Caco-2 (cell line): ENCODE data around the gene SPPL2A. TPM values are rescaled to one million over a fixed set of nuclear protein-coding genes. Genes with fewer than 3 reads are reported as not detected.

ENCODE experiments used
- BruUV-seq: library from RNA; stranded (reverse); fragments of 400-500 nt; replicated peaks from 2 replicates; lab custom pipeline; 2021; lab: Mats Ljungman, UMichigan
- CTCF ChIA-PET: fragments of 300-600 bp; sonication (Branson Sonifier 250); formaldehyde crosslinking; loops from one replicate; lab custom pipeline; 2022; ENCODE audit warnings: antibody characterized with exemption; lab: Charles Lee
- POLR2A ChIA-PET: fragments of 300-600 bp; sonication (Branson Sonifier 250); formaldehyde crosslinking; loops from one replicate; lab custom pipeline; 2022; ENCODE audit warnings: antibody characterized with exemption; lab: Charles Lee
- DNase-seq, 2 experiments: peaks; one replicate each; pipeline versions ENCODE4 v3.0.0 to v3.0.0-alpha.2; 2020 to 2022
- H3K27me3 ChIP-seq: replicated peaks from 2 replicates; pipeline ENCODE4 v1.6.0; 2011; ENCODE audit warnings: low read length; ENCODE audit not compliant: control insufficient read depth, insufficient read depth
- H3K36me3 ChIP-seq: 2 replicates; pipeline ENCODE4 v1.5.1; 2011; ENCODE audit warnings: low read length; ENCODE audit not compliant: control insufficient read depth, insufficient read depth
- H3K4me1 ChIP-seq: fragments of 250-450 bp; sonication (Bioruptor Pico); 2 replicates; pipeline ENCODE4 v1.5.1; 2020; ENCODE audit warnings: mild to moderate bottlenecking
- H3K4me3 ChIP-seq: 2 replicates; pipeline ENCODE4 v1.5.1; 2011; ENCODE audit warnings: low read depth, mild to moderate bottlenecking, control low read depth, low read length
- H3K9me3 ChIP-seq: fragments of 250-450 bp; sonication (Bioruptor Pico); 2 replicates; pipeline ENCODE4 v1.5.1; 2020; ENCODE audit warnings: mild to moderate bottlenecking, moderate library complexity
- H3K27ac Mint-ChIP-seq: one replicate; pipeline ENCODE4 v1.8.0; 2022; ENCODE audit warnings: mixed read lengths; ENCODE audit not compliant: unreplicated experiment
- H3K27me3 Mint-ChIP-seq: one replicate; pipeline ENCODE4 v1.8.0; 2022; ENCODE audit warnings: mixed read lengths; ENCODE audit not compliant: insufficient read depth, unreplicated experiment
- H3K36me3 Mint-ChIP-seq: one replicate; pipeline ENCODE4 v1.8.0; 2022; ENCODE audit warnings: mild to moderate bottlenecking, mixed read lengths; ENCODE audit not compliant: insufficient read depth, unreplicated experiment
- H3K4me1 Mint-ChIP-seq: one replicate; pipeline ENCODE4 v1.8.0; 2022; ENCODE audit warnings: low read depth, mixed read lengths; ENCODE audit not compliant: unreplicated experiment
- H3K4me3 Mint-ChIP-seq: one replicate; pipeline ENCODE4 v1.8.0; 2022; ENCODE audit warnings: mild to moderate bottlenecking, moderate library complexity, mixed read lengths; ENCODE audit not compliant: unreplicated experiment
- H3K9me3 Mint-ChIP-seq: one replicate; pipeline ENCODE4 v1.8.0; 2022; ENCODE audit warnings: mixed read lengths; ENCODE audit not compliant: unreplicated experiment
- CTCF ChIP-seq, 2 experiments: fragments of 200-600 bp in 1 of 2; IDR thresholded peaks; 1 replicate in 1 of 2; 2 replicates in 1 of 2; pipeline versions ENCODE4 v1.5.1 to v1.8.0; 2011 to 2022; ENCODE audit warnings: antibody characterized with exemption in 1 of 2, control low read depth in 1 of 2, inconsistent platforms in 1 of 2, low read depth in 1 of 2, low read length in 1 of 2, mild to moderate bottlenecking in 1 of 2, moderate library complexity in 1 of 2; ENCODE audit not compliant: insufficient read depth in 1 of 2, severe bottlenecking in 1 of 2, unreplicated experiment in 1 of 2
- intact Hi-C: fragments of 100-400 bp; cut with micrococcal nuclease; formaldehyde crosslinking; loops from one replicate; pipeline ENCODE4 v1.10.0; 2022; ENCODE audit not compliant: unreplicated experiment
- total RNA-seq: library from RNA; stranded (reverse); gene quantifications from 2 replicates; pipeline ENCODE4 v1.2.3, GENCODE V29; 2022

The SPPL2A gene
- total RNA-seq, 1 experiment from 2014 or later: 131 TPM

GRCh38 chr15:50726315-50726714 is 39.2 kb downstream of the SPPL2A start:
- Mint-ChIP-seq H3K9me3 (no peaks in the 10 kb centered on the region), H3K27me3 (no peaks in the 10 kb centered on the region), H3K4me3 (no peak overlapping the region), H3K4me1 (no peaks in the 10 kb centered on the region), H3K27ac (no peak overlapping the region), H3K36me3 (peaks cover 54% of the 10 kb centered on the region)
- ChIA-PET POLR2A (no interaction called here), CTCF (no interaction called here)
- Histone ChIP-seq H3K4me3 (no peak overlapping the region), H3K36me3 (no peaks in the 10 kb centered on the region), H3K9me3 (no peaks in the 10 kb centered on the region), H3K4me1 (no peaks in the 10 kb centered on the region), H3K27me3 (no peaks in the 10 kb centered on the region)
- intact Hi-C loops: no loop called here
- no TSS peak for BruUV-seq
- DNase-seq: no peak
- TF ChIP-seq CTCF (IDR thresholded peaks at IDR 0.05; ENCODE audit: insufficient read depth in 1 of 2, low read depth in 1 of 2, low read length in 1 of 2, severe bottlenecking in 1 of 2, unreplicated experiment in 1 of 2): no peak

- Mint-ChIP-seq H3K9me3 (no peaks in the 10 kb centered on the region), H3K4me1 (peaks cover 19% of the 10 kb centered on the region), H3K27ac (peak overlapping the region; percentile 82), H3K4me3 (peak overlapping the region; percentile 42), H3K36me3 (peaks cover 47% of the 10 kb centered on the region), H3K27me3 (no peaks in the 10 kb centered on the region)
- H3K4me3 ChIP-seq: no peak overlapping the region
- ChIA-PET CTCF (interaction anchor here (0.6 kb wide), 1 partner anchor 27 kb away, joined by 3 read pairs; no protein-coding TSS in a partner anchor), POLR2A (interaction anchor here (0.6 kb wide), 1 partner anchor 63 kb away, joined by 6 read pairs; no protein-coding TSS in a partner anchor)
- no peak for TF ChIP-seq CTCF (IDR thresholded peaks at IDR 0.05; ENCODE audit: insufficient read depth in 1 of 2, low read depth in 1 of 2, low read length in 1 of 2, severe bottlenecking in 1 of 2, unreplicated experiment in 1 of 2)
- no peaks in the 10 kb centered on the region for H3K27me3 ChIP-seq
- BruUV-seq: no TSS peak
- peaks cover 13% of the 10 kb centered on the region for H3K4me1 ChIP-seq
- DNase-seq: peak; percentile 56 to 59
- H3K9me3 ChIP-seq: no peaks in the 10 kb centered on the region
- no peaks in the 10 kb centered on the region for H3K36me3 ChIP-seq
- intact Hi-C loops: loop anchor here (1.0 kb wide), 2 partner anchors 32 to 47 kb away; partner anchors contain the start of genes SPPL2A and TRPM7
These were observed 46.8 kb downstream of the SPPL2A start for GRCh38 chr15:50718700-50719125.

DNA sequence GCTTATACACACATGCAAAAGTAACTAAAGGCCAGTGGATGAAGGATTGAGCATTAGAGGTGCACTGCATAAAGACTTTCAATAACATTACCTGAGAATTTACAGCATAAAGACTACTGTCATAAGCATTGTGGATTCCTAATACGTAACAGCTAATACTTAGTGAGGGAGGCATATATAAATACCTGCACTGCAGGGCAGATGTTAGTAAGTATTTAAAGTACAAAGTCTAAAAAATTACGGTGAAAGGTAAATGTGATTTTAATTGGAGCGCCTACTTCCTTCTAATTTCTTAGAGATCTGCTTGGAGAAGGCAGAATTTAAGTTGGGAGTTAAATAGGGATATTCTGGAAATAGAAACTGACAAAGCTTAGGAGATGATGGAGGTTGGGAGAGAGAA is 53.5 kb downstream of the SPPL2A start:
- Histone ChIP-seq H3K27me3 (no peaks in the 10 kb centered on the region), H3K4me3 (no peak overlapping the region), H3K4me1 (no peaks in the 10 kb centered on the region), H3K9me3 (no peaks in the 10 kb centered on the region), H3K36me3 (no peaks in the 10 kb centered on the region)
- ChIA-PET POLR2A (no interaction called here), CTCF (no interaction called here)
- Mint-ChIP-seq H3K36me3 (peaks cover 23% of the 10 kb centered on the region), H3K4me3 (no peak overlapping the region), H3K4me1 (peaks cover 4% of the 10 kb centered on the region), H3K27ac (no peak overlapping the region), H3K27me3 (no peaks in the 10 kb centered on the region), H3K9me3 (no peaks in the 10 kb centered on the region)
- no TSS peak for BruUV-seq
- DNase-seq: no peak
- TF ChIP-seq CTCF (IDR thresholded peaks at IDR 0.05; ENCODE audit: insufficient read depth in 1 of 2, low read depth in 1 of 2, low read length in 1 of 2, severe bottlenecking in 1 of 2, unreplicated experiment in 1 of 2): no peak
- intact Hi-C loops: no loop called here
